Measurements from ENCODE around the gene DENND1A. TPM values are rescaled to one million over a fixed set of nuclear protein-coding genes. Genes with fewer than 3 reads are reported as not detected.
"Not testable (repeated sequence)": the region's sequence is repeated elsewhere in the genome, so short reads cannot be mapped to it uniquely, and the experiment has no call there.

Gene DENND1A
- total RNA-seq, 1 donor from 2014 or later: 18.5 TPM

DNA sequence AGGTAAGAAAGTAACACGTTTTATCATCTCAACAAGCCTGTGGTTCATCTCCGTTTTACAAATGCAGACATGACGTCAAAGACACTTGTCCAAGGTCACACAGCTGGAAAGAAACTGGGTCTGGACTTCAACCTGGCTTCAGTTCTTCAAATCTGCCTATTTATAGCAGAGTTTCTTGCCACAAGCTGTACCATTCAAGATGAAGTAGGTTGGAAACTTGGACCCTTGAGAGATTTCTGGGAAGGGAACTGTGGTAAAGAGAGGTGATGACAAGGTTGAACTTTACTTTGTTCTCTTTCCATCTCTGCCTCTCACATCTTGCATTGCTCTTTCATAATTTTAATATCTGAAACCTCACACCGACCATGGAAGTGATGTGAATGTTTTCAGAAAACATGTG is 29.9 kb upstream of the DENND1A start:
- Mint-ChIP-seq H3K4me3 (no peak overlapping the region), H3K27me3 (ENCODE audit: insufficient read depth) (peaks cover 20% of the 10 kb centered on the region), H3K27ac (no peak overlapping the region), H3K9me3 (no peaks in the 10 kb centered on the region), H3K36me3 (ENCODE audit: low read depth) (no peaks in the 10 kb centered on the region), H3K4me1 (ENCODE audit: low read depth) (no peaks in the 10 kb centered on the region)
- intact Hi-C loops (cut with micrococcal nuclease): no loop called here
- no peak for DNase-seq (ENCODE audit: low spot score)

DNA sequence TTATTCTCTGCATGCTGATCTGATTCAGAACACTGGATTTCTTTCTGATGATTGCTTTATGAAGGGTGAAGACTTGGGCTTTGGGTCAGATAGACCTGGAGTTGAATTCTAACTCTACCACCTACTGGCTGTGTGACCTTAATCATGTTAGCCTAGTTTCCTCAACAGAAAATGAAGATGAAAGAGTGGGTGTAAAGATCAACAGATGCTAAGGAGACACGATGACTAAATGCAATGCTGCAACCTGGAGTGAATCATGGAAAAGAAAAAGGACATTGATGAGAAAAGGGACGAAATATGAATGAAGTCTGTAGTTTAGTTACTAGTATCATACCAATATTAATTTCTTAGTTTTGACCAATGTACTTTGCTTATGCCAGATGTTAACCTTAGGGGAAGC is 27.8 kb upstream of the DENND1A start:
- H3K4me3 Mint-ChIP-seq: no peak overlapping the region
- intact Hi-C loops (cut with micrococcal nuclease): no loop called here
- H3K27me3 Mint-ChIP-seq (ENCODE audit: insufficient read depth): peaks cover 5% of the 10 kb centered on the region
- no peaks in the 10 kb centered on the region for H3K36me3 Mint-ChIP-seq (ENCODE audit: low read depth)
- DNase-seq (ENCODE audit: low spot score): no peak
- no peak overlapping the region for H3K27ac Mint-ChIP-seq
- H3K4me1 Mint-ChIP-seq (ENCODE audit: low read depth): peaks cover 8% of the 10 kb centered on the region
- no peaks in the 10 kb centered on the region for H3K9me3 Mint-ChIP-seq

DNA sequence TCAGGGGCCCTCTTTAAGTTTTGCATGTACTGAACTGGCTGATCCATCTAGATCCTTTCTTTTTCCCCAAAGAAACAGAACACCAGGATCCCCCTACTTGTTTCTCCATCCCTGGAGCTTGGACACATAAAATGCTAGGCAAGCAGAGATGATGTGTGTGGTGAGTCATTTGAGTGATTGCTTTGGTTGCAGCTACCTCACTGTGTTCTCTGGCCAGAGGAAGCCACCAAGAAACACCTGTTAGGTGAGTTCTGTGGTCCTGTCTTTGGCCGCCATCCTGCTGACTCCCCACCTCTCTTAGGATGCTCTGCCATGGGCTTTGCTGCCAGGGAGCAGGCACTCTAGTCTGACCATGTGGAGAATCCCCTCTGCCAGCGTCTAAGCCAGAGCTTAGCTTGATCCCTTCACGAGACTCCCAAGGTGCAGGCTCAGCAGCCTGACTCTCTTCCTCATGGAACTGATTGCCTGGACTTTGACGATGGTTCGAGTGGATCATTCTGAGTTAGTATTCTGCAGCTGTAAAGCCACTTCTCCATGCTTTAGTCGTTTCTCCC is 27.3 kb upstream of the DENND1A start:
- Mint-ChIP-seq H3K9me3 (no peaks in the 10 kb centered on the region), H3K27me3 (ENCODE audit: insufficient read depth) (peaks cover 5% of the 10 kb centered on the region), H3K4me3 (no peak overlapping the region), H3K4me1 (ENCODE audit: low read depth) (peaks cover 8% of the 10 kb centered on the region), H3K36me3 (ENCODE audit: low read depth) (no peaks in the 10 kb centered on the region), H3K27ac (no peak overlapping the region)
- intact Hi-C loops (cut with micrococcal nuclease): no loop called here
- DNase-seq (ENCODE audit: low spot score): no peak

DNA sequence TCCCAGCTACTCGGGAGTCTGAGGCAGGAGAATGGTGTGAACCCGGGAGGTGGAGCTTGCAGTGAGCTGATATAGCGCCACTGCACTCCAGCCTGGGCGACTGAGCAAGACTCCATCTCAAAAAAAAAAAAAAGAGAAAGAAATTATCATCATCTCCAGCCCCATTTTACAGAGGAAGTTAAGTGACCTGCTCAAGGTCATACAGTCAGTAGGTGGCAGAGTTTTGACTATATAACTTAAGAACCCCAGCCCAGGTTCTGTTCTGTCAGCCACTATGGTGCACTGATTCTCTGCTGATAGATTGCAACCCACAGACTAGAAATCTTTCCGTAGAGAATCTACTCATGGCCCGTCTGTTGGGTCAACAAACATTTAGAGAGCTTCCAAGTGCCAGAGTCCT is 25.7 kb upstream of the DENND1A start:
- Mint-ChIP-seq H3K4me1 (ENCODE audit: low read depth) (peaks cover 8% of the 10 kb centered on the region), H3K9me3 (no peaks in the 10 kb centered on the region), H3K4me3 (no peak overlapping the region), H3K36me3 (ENCODE audit: low read depth) (no peaks in the 10 kb centered on the region), H3K27me3 (ENCODE audit: insufficient read depth) (peaks cover 5% of the 10 kb centered on the region), H3K27ac (no peak overlapping the region)
- intact Hi-C loops (cut with micrococcal nuclease): no loop called here
- DNase-seq (ENCODE audit: low spot score): no peak

DNA sequence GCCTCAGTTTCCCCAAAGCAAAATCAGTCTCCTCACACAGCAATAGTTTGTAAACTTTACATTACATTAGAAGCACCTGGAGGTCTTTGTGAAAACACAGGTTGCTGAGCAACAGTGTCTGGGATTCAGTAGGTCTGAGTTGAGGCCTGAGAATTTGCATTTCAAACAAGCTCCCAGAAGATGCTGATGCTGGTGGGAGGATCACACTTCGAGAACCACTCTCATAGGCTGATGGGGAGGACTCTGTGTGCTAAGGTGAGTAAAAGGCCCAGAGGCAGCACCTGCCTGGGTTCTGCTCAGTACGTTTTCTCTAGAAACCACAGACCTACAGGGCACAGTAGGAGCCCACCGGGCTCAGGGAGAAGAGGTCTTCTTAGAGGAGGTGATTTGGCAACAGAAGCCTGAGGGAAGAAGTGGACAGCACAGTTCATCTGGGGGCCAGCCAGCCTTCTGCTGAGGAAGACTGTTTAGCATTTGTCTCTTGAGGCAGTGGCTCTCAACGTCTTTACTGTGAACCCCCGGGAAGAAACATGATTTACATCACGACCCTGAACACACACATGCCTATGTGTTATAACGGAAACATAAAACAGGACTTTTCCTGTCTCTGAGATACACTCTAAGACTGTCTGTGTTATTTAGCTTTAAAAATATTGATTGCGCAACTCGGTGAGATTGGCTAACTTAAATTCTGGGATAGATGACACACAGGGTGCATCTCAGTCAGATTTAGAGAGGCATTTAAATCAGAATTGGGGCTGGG is 24.8 kb upstream of the DENND1A start:
- H3K4me3 Mint-ChIP-seq: no peak overlapping the region
- peaks cover 8% of the 10 kb centered on the region for H3K4me1 Mint-ChIP-seq (ENCODE audit: low read depth)
- peaks cover 5% of the 10 kb centered on the region for H3K27me3 Mint-ChIP-seq (ENCODE audit: insufficient read depth)
- H3K27ac Mint-ChIP-seq: no peak overlapping the region
- H3K36me3 Mint-ChIP-seq (ENCODE audit: low read depth): no peaks in the 10 kb centered on the region
- no peak for DNase-seq (ENCODE audit: low spot score)
- intact Hi-C loops (cut with micrococcal nuclease): no loop called here
- no peaks in the 10 kb centered on the region for H3K9me3 Mint-ChIP-seq

DNA sequence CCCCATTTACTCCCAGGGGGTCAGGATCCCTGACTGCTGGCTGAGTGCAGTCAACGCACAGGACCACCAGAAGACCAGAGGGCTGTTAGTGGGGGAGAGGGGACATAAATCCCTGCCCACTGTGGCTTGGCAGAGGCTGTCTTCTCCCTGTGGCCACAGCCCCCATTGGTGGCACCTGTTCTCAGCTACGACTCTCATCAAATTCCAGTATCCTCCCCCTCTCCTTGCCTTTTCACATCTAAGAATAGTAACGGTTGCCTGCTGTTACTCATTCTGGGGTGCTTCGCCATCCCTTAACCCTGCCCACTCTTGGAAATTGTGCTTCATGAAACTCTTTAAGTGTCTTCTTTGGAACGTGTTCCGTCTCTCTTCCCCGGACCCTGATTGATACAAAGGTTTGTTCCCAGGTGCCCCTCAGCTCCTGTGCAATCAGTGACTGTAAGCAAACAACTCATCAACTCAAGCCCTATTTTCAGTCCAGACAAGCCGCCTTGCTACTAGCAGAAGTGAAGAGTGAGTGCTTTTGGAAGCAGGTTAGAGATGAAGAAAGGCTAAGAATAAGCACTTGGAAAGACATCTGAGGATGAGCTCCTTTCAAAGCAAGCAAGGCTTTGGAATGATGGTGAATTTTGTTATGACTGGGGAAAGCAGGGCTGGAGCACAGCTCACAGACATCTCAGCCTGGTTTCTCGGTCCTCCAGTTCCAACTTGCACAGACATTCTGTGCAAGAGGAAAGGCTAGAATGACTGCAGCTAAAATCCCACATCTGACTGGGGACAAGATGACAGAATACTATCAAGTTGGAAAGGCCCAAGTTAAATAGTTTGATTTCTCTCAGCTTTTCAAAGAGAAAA is 22.9 kb upstream of the DENND1A start:
- H3K36me3 Mint-ChIP-seq (ENCODE audit: low read depth): no peaks in the 10 kb centered on the region
- H3K27me3 Mint-ChIP-seq (ENCODE audit: insufficient read depth): peaks cover 2% of the 10 kb centered on the region
- intact Hi-C loops (cut with micrococcal nuclease): no loop called here
- peaks cover 8% of the 10 kb centered on the region for H3K4me1 Mint-ChIP-seq (ENCODE audit: low read depth)
- H3K9me3 Mint-ChIP-seq: no peaks in the 10 kb centered on the region
- H3K27ac Mint-ChIP-seq: no peak overlapping the region
- no peak overlapping the region for H3K4me3 Mint-ChIP-seq
- no peak for DNase-seq (ENCODE audit: low spot score)

DNA sequence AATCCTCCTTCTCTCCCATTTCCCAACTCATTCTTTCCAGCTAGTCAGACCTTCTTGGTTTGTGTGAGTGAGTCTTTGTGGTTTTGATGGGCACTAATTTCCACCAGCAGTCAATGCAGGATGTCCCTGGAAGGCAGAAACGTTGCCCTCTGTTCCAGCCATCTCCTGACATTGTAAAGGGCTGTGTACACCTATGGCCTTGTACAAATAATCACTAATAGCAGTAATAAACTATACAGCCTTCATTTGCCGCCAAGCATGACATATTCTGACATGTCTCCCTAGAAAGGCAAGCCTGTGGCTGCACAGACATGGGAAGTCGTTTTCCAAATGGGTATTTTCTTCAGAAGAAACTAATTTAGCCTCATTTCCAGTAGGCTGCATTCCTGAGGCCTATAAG is 18.4 kb upstream of the DENND1A start:
- Mint-ChIP-seq H3K4me3 (no peak overlapping the region), H3K9me3 (no peaks in the 10 kb centered on the region), H3K27ac (no peak overlapping the region), H3K36me3 (ENCODE audit: low read depth) (no peaks in the 10 kb centered on the region), H3K4me1 (ENCODE audit: low read depth) (peaks cover 3% of the 10 kb centered on the region), H3K27me3 (ENCODE audit: insufficient read depth) (no peaks in the 10 kb centered on the region)
- intact Hi-C loops (cut with micrococcal nuclease): no loop called here
- DNase-seq (ENCODE audit: low spot score): no peak

DNA sequence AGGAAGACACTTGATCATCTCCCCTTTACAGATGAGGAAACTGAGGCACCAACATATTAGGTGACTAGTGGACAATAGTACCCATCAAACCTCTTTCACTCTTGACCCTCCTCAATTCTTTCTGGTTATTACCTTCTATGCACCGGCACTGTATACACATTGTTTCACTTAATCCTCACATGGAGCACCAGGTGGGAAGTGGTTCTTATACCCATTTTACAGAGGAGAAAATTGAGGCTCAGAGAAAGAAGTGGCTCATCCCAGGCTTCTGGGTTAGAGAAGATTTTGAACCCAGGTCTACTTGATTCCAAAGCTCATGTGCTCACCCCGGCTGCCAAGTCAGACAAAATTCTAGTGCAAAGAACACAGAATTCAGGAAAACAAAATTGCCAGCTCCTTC is 17.4 kb upstream of the DENND1A start:
- DNase-seq (ENCODE audit: low spot score): no peak
- H3K36me3 Mint-ChIP-seq (ENCODE audit: low read depth): no peaks in the 10 kb centered on the region
- H3K27me3 Mint-ChIP-seq (ENCODE audit: insufficient read depth): no peaks in the 10 kb centered on the region
- intact Hi-C loops (cut with micrococcal nuclease): no loop called here
- no peak overlapping the region for H3K4me3 Mint-ChIP-seq
- no peak overlapping the region for H3K27ac Mint-ChIP-seq
- H3K4me1 Mint-ChIP-seq (ENCODE audit: low read depth): no peaks in the 10 kb centered on the region
- H3K9me3 Mint-ChIP-seq: no peaks in the 10 kb centered on the region

DNA sequence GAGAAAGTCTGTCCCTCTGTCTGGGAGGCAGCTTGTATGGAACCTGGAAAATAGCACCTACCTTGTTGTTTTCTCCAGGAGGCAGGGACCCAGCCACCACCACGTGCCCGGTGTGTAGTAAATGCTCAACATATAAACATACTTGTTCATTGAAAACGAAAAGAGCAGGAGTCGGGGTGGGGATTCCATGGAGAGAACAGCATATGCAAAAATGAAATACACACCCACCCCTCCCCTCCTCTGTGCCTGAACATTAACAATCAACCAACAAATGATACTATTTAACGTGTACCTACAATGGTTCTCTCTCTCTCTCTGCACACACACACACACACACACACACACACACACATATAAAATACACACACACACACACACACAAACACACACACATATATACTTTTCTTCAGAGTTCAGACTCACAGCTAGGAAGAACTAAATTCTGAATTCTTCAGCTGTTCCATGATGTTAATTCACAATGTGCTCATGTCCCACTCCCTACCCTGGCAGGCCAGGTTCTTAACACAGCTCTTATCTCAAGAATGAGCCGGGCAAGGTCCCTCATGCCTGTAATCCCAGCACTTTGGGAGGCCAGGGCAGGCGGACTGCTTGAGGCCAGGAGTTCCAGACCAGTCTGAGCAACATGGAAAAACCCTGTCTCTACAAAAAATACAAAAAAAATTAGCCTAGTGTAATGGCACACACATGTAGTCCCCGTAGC is 16.3 kb upstream of the DENND1A start:
- Mint-ChIP-seq H3K27ac (no peak overlapping the region), H3K4me1 (ENCODE audit: low read depth) (no peaks in the 10 kb centered on the region), H3K4me3 (no peak overlapping the region), H3K9me3 (no peaks in the 10 kb centered on the region), H3K36me3 (ENCODE audit: low read depth) (no peaks in the 10 kb centered on the region), H3K27me3 (ENCODE audit: insufficient read depth) (peaks cover under 1% of the 10 kb centered on the region)
- intact Hi-C loops (cut with micrococcal nuclease): no loop called here
- DNase-seq (ENCODE audit: low spot score): no peak

DNA sequence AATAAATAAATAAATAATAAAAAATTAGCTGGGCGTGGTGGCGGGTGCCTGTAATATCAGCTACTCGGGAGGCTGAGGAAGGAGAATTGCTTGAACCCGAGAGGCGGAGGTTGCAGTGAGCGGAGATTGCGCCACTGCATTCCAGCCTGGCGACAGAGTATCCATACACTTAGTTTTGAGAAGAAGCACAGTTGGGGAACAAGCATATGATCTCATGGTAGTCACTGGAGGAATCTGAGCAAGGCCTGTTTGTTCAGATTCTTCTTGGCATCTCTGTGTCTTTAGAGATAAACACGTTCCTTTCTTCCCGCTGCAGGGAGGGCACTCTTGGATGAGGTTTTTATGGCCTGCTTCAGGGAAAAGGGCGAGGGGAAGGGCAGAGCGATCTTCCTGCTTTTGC is 15.6 kb upstream of the DENND1A start:
- no peaks in the 10 kb centered on the region for H3K4me1 Mint-ChIP-seq (ENCODE audit: low read depth)
- no peak overlapping the region for H3K27ac Mint-ChIP-seq
- H3K36me3 Mint-ChIP-seq (ENCODE audit: low read depth): no peaks in the 10 kb centered on the region
- no peak overlapping the region for H3K4me3 Mint-ChIP-seq
- H3K27me3 Mint-ChIP-seq (ENCODE audit: insufficient read depth): peaks cover 2% of the 10 kb centered on the region
- no peak for DNase-seq (ENCODE audit: low spot score)
- intact Hi-C loops (cut with micrococcal nuclease): no loop called here
- H3K9me3 Mint-ChIP-seq: no peaks in the 10 kb centered on the region

DNA sequence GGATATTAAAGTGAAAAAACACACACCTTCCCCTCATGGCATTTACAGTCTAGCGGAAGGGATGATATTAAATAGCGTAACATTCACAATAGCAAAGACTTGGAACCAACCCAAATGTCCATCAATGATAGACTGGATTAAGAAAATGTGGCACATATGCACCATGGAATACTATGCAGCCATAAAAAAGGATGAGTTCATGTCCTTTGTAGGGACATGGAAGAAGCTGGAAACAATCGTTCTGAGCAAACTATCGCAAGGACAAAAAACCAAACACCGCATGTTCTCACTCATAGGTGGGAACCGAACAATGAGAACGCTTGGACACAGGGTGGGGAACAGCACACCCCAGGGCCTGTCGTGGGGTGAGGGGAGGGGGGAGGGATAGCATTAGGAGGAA is 14.5 kb upstream of the DENND1A start:
- H3K9me3 Mint-ChIP-seq; H3K27me3 Mint-ChIP-seq (ENCODE audit: insufficient read depth); H3K4me3 Mint-ChIP-seq; H3K27ac Mint-ChIP-seq; H3K4me1 Mint-ChIP-seq (ENCODE audit: low read depth); H3K36me3 Mint-ChIP-seq (ENCODE audit: low read depth); intact Hi-C loops (cut with micrococcal nuclease); DNase-seq (ENCODE audit: low spot score): not testable (repeated sequence)

DNA sequence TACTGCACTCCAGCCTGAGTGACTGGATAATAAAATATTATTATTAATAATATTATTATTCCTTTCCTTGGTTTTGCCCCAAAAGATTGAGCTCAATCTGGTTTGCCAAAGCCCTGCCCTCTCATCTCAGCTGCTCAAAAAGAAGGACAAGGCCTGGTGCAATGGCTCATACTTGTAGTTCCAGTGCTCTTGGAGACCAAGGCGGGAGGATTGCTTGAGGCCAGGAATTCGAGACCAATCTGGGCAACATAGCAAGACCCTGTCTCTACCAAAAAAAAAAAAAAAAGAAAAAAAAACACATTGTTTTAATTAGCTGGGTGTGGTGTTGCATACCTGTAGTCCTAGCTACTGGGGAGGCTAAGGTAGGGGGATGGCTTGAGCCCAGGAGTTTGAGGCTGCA is 13.7 kb upstream of the DENND1A start:
- Mint-ChIP-seq H3K4me1 (ENCODE audit: low read depth) (no peaks in the 10 kb centered on the region), H3K27me3 (ENCODE audit: insufficient read depth) (peaks cover 2% of the 10 kb centered on the region), H3K4me3 (no peak overlapping the region), H3K36me3 (ENCODE audit: low read depth) (no peaks in the 10 kb centered on the region), H3K27ac (no peak overlapping the region), H3K9me3 (no peaks in the 10 kb centered on the region)
- DNase-seq (ENCODE audit: low spot score): no peak
- intact Hi-C loops (cut with micrococcal nuclease): no loop called here

DNA sequence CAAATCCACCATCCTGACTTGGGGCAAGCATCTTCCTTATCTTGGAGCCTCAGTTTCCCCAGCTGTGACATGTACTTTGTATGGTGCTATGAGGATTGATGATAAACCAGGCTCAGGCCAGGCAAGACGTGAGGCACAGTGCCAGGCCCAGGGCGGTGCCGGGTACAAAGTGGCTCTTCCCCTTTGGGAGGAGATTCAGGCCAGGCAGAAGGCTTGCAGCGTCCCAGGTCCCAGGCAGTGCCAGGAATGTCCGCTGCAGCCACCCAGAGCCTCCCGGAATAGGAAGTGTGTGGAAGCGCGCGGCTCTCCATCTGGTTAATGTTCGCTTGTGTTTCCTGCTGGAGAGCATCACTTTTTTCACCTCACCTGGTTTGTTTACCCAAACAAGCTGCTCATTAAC is 12.6 kb upstream of the DENND1A start:
- H3K9me3 Mint-ChIP-seq: no peaks in the 10 kb centered on the region
- no peaks in the 10 kb centered on the region for H3K4me1 Mint-ChIP-seq (ENCODE audit: low read depth)
- no peak overlapping the region for H3K27ac Mint-ChIP-seq
- no peaks in the 10 kb centered on the region for H3K36me3 Mint-ChIP-seq (ENCODE audit: low read depth)
- no peak for DNase-seq (ENCODE audit: low spot score)
- H3K27me3 Mint-ChIP-seq (ENCODE audit: insufficient read depth): peaks cover 2% of the 10 kb centered on the region
- intact Hi-C loops (cut with micrococcal nuclease): no loop called here
- H3K4me3 Mint-ChIP-seq: no peak overlapping the region

All from activated T-helper 1 cell treated with anti-CD3 and anti-CD28 coated beads, Interleukin-12 subunit alpha, Interleukin-12 subunit beta, Interleukin-2, Interleukin-4 antibody, amounts not matched to agents 30 ng/mL and 10 ng/mL and 1 ng/mL, durations not matched to agents 14 hours and 24 hours and 36 hours (primary cell).